HG03108 (cell line): ENCODE measurements around the gene PXDN.
"Not testable (repeated sequence)": the region's sequence is repeated elsewhere in the genome, so short reads cannot be mapped to it uniquely, and the experiment has no call there.

ENCODE experiments used
- ATAC-seq: cut with Tn5 transposase; IDR thresholded peaks from one replicate; pipeline ENCODE4 v1.9.1; 2021; ENCODE audit warnings: moderate library complexity; ENCODE audit not compliant: unreplicated experiment

The PXDN gene, protein sequence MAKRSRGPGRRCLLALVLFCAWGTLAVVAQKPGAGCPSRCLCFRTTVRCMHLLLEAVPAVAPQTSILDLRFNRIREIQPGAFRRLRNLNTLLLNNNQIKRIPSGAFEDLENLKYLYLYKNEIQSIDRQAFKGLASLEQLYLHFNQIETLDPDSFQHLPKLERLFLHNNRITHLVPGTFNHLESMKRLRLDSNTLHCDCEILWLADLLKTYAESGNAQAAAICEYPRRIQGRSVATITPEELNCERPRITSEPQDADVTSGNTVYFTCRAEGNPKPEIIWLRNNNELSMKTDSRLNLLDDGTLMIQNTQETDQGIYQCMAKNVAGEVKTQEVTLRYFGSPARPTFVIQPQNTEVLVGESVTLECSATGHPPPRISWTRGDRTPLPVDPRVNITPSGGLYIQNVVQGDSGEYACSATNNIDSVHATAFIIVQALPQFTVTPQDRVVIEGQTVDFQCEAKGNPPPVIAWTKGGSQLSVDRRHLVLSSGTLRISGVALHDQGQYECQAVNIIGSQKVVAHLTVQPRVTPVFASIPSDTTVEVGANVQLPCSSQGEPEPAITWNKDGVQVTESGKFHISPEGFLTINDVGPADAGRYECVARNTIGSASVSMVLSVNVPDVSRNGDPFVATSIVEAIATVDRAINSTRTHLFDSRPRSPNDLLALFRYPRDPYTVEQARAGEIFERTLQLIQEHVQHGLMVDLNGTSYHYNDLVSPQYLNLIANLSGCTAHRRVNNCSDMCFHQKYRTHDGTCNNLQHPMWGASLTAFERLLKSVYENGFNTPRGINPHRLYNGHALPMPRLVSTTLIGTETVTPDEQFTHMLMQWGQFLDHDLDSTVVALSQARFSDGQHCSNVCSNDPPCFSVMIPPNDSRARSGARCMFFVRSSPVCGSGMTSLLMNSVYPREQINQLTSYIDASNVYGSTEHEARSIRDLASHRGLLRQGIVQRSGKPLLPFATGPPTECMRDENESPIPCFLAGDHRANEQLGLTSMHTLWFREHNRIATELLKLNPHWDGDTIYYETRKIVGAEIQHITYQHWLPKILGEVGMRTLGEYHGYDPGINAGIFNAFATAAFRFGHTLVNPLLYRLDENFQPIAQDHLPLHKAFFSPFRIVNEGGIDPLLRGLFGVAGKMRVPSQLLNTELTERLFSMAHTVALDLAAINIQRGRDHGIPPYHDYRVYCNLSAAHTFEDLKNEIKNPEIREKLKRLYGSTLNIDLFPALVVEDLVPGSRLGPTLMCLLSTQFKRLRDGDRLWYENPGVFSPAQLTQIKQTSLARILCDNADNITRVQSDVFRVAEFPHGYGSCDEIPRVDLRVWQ (N-terminal part only)

DNA sequence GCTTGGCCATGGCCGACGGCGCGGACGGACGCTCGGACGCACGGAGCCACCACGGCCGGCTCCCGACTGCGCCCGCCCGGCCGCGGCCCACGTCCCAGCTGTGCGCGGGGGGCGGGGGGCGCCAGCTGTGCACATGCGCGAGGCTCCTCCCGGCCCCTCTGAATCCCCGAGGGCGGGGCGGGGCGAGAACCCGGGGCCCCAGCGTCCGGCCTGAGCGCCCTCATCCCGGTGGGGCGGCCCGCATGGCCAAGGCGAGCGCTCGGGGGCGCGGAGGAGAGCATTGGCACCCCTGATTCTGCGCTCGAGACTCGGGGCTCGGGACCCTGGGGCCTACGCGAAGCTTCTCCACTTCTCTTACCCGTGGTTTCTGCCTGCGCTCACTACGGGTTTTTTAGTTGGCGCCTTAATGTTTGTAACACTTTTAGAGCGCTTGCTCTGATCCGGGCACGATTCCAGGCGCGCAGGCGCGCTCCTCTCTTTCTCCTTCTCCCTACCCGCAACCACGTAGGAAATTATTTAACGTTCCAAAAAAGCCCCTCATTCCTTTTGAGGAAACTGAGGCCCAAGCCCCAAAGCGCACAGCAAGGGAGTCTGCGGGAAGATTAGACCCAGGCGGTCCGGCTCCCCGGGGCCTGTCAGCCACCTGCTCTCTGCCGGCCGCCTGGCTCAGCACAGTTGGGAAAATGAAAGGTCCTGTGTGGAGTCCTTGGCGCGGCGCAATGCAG is at the start of gene PXDN:
Gene PXDN, minus strand, starts transcription at position 70 of the 725 bp plus-strand sequence. Its CDS starts 60 bp downstream, at position 10.
- no peak for ATAC-seq

DNA sequence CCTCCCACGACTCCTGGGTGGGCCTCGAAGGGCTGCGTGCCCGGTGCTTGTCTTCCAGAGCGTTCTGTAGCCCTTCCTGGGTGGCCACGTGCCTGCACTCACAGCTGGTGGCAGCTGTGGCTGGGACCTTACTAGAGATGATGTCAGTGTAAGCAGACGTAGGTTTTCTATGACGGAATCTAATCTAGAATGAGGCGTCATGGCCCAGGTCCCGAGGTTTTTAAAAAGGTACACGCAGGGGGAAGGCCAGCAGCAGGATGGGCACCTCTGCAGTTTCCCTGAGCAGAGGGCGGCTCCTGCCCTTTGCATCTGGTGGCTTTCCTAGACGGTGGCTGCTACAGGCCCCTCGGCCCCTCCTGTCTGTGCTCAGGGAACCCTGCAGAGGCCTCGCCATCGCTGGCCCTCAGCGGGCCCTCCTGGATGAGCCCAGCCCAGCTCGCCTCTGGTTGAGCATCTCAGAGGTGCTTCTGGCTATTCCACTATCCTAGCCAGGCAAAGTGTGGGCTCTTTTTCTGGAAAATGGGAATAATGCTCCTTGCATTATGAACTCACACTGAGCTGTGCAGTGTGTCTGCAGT is 49.6 kb upstream of the PXDN start:
- ATAC-seq: no peak

DNA sequence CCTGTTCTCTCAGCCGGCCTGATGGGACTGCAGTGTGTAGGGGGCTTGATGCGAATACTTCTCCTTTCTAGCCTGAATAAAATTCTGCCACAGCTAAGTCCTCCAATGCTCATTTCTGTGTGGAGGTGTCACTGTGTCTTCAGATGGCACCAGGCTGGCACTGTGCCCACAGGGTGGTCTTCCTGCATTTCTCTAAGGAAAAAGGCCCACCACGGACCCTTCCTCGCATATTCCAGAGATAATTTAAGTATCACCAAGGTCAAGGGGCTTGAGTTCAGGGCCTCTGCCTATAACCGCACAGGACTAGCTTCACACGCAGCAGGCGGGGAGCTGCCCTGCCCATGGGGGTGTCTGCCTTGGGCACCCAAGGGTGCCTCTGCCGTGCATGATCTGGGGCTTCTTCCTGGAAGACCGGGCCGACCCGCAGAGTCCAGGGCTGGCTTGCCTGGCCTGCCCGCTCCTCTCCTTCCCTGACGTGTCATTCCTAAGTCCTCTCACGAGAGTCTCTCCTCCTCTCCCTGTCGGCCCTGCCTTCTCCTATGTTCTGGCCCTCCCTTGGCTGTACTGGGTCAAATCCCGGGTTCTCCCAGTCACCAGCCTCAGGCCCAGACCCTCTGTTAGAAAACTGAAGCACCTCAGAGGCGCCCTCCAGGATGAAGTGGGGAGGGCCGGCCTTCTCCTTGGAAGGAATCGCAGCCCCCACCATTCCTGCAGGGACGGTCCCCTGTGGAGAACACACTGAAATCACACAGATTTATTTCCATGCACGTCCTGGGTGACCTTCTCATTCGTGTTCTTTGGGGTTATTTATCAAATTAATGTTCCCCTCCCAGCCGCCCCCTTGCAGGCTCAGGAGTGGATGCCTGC is 48.9 kb upstream of the PXDN start:
- no peak for ATAC-seq

DNA sequence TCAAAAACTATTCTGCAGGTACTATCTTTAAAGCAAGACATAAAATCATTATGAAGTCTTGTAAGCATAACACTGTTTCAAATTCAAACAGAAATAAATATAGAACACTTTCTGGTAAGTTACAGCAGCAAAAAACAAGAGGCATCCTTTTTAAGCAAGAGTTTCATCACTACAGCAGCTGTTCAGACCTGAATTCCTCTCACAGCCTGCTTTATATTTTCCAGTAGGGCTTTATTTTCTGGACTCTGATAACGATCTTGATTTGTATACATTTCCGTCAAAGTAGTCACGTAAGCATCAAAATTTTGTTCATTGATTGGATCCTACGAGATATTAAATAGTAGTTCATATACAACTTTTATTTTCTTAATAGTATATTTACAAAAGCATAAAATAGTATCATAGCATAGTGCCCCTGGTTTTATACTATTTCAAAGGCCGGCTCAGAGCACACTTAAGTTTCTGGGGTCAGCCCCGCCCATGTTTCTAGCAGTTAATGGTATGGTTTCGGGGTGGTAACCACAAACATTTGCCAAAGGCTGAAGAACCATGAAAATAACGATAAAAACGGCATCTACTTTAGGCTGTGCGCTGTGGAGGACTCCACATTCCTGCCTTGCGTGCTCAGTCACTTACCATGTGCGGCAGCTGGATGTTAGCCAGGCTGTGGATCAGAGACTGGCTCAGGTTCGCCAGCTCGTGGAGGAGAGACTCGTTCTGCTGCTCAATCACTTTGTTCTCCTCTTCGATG is 47.5 kb upstream of the PXDN start:
- no peak for ATAC-seq

DNA sequence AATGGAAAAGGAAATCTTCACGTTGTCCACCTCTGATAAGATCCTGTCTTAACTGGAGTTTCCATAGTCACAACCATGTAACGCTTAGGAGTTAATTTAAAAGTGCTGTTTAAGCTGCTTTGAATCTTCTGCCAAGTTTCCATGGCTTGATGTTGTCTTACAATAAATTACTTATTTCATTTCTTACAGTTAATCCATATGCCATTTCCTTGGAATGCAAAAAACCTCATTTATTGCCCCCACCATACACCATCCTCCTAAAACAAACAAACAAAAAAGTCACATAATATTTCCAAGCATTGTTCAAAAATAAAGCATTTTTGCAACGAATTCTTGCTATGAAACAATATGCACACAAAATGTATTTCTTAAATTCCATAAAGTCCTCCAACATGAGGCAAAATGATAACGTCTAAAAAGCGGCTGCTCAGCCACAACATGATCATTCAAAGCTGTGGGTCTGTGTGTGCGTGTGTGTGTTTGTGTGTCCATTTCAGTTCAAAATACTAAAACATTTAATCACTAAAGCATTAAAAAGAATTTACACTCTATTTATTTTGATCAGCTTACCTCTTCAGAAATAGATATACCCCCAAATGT is 46.8 kb upstream of the PXDN start:
- ATAC-seq: no peak

DNA sequence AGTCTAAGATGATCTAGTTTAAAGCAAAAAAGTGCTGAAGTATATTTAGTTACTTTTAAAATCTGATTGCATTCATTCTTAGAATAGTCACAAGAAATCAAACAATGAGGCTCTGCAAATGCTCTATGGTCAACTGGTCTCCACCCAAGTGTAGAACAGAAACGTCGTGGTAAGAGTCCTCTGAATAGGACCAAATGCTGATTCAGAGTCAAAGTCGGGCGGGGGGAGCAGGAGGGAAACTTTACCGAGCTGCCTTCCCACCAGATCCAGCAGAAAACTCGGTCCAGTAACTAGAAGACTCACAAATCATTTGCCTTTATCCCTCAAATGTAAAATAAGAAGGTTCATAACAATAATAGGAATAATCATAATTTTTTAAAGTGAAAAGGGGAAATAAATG is 46.2 kb upstream of the PXDN start:
- ATAC-seq: no peak

DNA sequence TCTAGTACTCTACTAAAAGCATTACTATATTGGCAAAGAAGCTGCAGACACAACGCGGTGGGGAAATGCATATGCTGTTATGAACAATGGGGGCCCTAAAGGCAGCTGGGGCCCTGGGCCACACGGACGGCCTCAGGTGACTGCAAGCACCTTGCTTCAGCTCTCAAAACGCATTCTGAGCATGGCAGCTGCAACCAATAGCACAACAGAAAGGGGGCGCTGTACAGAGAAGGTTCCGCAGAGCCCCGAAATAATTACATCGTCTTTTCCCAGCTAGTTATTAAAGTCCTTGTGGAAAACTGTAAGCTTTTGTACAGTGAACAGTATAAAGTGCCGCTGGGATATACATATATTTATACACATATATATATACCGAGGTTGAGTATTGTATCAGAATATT is 45.3 kb upstream of the PXDN start:
- ATAC-seq: no peak

DNA sequence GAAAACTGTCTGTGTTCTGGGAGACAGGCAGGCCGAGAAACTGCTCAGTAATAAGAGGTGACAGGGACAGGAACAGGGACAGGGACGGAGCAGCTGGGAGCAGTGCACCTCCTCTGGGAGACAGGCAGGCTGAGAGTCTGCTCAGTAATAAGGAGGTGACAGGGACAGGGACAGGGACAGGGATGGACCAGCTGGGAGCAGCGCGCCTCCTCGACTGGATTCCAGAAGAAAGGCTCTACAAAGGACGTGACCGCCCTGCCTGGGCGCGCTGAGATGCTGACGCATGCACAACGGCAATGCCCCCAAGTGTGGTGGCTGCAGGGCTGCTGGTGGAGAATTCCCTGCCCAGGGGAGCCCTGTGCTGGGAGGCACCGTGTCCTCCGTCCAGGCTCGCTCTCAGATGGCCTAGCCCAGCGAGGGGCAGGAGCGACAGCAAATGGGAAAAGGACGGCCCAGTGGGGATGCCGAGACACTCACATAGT is 44.2 kb upstream of the PXDN start:
- ATAC-seq: no peak

DNA sequence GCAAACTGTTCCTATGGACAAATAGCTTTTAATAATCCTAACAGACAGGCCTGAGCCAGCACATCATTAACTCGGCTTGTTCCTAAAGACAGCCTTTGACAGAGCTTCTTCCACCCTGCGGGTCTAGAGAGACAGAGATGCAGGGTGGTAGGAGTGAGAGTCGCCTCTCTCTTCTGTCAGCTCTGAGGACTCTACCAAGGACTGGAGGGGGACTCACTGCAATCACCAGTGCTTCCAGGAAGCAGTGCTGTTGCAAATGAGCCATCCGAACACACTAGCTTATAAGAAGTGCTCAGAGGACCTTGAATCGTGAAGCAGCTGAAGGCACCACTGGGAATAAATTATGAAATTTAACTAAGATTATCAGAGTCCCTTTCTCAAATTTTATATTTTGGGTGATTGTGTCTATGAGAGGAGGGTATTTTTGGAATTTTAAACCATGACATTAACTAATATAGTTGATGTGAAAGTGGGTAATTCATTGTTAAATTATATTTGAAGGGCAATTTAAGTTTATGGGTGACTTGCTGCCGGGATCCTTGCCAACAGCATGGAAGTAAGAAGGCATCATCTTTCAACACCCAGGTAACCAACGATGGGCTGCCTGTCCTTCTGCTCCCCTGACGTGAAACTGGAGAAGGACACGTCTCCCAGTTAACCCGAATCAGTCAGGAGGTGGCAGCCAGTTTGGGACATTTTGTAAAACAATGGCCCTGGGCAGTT is 43.6 kb upstream of the PXDN start:
- ATAC-seq: no peak

DNA sequence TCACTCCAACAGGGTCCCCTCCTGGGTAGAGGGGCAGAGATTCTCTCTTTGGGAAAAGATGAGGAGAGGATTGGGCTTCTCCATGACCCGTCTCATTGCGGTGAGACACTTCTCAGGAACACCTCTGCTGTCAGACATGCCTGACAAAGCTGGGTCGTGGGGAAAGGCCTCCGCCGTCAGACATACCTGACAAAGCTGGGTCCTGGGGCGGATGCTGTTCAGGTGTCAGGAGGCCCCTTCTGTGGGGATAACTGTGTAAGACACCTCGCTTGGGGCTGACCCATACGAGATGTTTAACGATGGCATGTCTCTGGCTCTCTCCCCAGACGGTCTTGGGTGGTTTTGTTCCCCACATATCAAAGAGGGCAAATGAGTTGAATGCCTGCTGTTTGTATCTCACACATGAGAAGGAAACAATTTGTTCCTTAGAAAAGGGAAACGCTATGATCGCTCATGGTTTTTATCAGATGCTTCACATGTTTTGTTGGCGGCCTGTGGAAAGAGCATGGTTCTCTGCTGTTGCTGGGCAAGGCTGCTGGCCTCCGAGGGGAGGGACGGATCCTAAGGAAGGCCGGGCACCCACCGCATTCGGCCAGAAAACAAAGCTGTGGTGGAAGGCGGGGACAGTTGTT is 40.8 kb upstream of the PXDN start:
- no peak for ATAC-seq

DNA sequence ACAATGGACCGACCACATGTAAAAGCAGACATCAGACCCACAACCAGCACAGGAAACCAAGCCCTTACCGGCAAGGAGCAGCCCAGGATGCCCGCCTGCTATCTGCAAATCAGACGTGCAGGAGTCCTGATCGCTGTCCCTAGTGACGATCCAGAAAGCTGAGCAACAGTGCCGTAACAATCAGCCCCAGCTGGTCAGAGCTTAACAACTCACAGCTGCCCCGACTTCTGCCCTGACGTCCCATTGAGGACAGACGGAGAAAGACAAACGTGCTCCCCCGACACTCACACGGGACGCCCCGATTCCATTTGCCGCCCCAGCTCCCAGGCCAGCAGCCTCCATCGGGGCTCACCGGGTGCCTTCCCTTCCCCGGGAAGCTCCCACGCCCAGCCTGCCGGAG is 39.8 kb upstream of the PXDN start:
- no peak for ATAC-seq

DNA sequence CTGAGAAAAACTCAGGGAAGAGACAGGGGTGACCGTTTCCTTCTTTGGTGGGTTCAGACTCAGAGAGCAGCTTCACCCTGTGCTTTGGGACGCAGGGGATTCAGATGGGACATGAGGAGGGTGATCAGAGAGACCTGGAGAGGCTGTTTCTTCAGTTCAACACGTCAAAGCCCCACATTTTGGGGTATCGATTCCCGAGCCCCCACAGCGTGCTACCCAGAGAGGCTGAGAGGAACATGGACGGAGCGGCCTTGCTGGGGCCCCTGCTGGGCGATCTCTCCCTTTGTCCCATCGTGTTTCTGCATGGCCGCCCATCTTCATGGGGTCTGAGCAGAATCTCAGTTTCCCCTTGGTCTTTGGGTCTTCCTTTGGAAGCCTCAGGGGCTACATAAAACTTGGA is 38.2 kb upstream of the PXDN start:
- ATAC-seq: no peak

DNA sequence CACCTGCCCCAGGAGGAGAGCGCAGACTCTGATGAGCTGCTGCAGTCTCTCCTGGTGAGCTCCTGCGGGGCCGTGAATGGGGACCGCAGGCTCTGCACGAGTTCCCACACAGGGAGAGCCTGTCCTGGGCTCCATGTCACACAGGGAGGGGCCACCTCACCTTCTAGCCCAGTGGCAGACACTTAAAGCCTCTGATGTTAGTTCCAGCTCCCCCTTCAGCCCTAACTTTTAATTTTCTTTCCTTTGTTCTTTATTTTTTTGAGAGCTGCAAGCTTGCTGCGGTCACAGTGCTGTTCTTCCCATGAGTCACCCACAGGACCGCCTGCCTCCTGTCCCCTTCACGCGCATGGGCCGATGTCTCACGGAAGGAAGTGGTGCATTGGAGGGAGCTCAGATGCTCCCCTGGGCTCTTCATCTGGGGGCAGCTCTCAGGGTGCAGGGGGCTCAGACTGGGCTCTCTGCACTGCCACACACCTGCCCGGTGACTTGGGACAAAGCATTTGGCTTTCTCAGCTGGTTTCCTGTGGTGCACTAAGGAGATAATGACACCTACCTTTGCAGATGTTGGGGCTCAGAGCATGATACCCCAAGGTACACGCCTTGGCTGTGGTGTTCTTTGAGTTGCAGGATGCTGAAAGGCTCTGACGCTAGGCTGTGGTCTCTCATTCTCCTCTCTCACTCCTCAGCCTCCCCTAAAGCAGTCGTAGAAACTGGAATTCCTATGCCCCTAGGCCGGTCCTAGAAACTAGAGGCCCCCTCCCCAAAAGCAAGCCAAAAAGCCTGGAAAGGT is 37.2 kb upstream of the PXDN start:
- no peak for ATAC-seq

DNA sequence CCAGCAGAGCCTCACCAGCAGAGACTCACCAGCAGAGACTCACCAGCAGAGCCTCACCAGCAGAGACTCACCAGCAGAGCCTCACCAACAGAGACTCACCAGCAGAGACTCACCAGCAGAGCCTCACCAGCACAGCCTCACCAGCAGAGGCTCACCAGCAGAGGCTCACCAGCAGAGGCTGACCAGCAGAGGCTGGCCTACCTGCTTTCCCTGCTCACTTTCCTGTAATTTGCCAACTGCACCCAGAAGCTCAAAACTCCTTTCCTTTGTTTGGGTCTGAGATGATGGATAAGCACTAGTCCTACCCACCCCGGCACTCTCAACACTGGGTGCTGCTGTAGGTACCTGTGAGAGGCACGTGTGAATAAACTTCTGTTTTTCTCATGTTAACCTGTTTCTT is 36.4 kb upstream of the PXDN start:
- no peak for ATAC-seq

DNA sequence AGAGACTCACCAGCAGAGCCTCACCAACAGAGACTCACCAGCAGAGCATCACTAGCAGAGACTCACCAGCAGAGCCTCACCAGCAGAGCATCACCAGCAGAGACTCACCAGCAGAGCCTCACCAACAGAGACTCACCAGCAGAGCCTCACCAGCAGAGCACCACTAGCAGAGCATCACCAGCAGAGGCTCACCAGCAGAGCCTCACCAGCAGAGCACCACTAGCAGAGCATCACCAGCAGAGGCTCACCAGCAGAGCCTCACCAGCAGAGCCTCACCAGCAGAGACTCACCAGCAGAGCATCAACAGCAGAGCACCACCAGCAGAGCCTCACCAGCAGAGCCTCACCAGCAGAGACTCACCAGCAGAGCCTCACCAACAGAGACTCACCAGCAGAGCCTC is 35.7 kb upstream of the PXDN start:
- ATAC-seq: not testable (repeated sequence)

DNA sequence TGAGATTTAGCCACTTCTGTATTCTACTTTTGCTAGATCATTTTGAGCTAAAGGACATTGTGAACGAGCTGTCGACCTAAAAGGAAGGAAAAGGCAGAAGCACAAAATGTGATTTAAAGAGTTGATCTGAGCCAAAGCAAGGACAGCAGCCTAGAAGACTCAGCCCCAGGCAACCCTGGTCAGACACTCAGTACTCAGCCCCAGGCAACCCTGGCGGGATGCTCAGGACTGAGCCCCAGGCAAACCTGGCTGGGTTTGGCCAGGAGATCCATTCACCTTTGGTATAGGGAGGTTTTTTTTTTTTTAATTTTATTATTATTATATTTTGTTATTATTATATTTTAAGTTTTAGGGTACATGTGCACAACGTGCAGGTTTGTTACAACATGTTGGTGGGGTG is 34.3 kb upstream of the PXDN start:
- no peak for ATAC-seq
